Measurements from ENCODE around the gene TRAPPC12.
A peak's percentile ranks its signal among the peaks of the same experiment; 100 is the strongest.

Gene TRAPPC12

GRCh38 chr2:3465844-3466481 lies 86.5 kb downstream of the TRAPPC12 start:
- DNase-seq (ENCODE audit: insufficient read length, low spot score) (no peak), FAIRE-seq (no peak)

GRCh38 chr2:3466482-3466863 lies 87.0 kb downstream of the TRAPPC12 start:
- no peak for FAIRE-seq
- DNase-seq (ENCODE audit: insufficient read length, low spot score), result no peak

GRCh38 chr2:3466966-3467365 lies 87.5 kb downstream of the TRAPPC12 start:
- no peak for FAIRE-seq
- no peak for DNase-seq (ENCODE audit: insufficient read length, low spot score)

GRCh38 chr2:3467654-3468053 lies 88.2 kb downstream of the TRAPPC12 start:
- no peak for DNase-seq (ENCODE audit: insufficient read length, low spot score)
- FAIRE-seq, result no peak

GRCh38 chr2:3468296-3468988 lies 88.9 kb downstream of the TRAPPC12 start:
- no peak for FAIRE-seq
- no peak for DNase-seq (ENCODE audit: insufficient read length, low spot score)

GRCh38 chr2:3469486-3469885 lies 90.0 kb downstream of the TRAPPC12 start:
- FAIRE-seq (no peak), DNase-seq (ENCODE audit: insufficient read length, low spot score) (no peak)

- no peak for FAIRE-seq
Observed at GRCh38 chr2:3470166-3470651, 90.7 kb downstream of the TRAPPC12 start.

GRCh38 chr2:3470856-3471737 lies 91.6 kb downstream of the TRAPPC12 start:
- FAIRE-seq (no peak), DNase-seq (ENCODE audit: insufficient read length, low spot score) (no peak)

More at GRCh38 chr2:3470166-3470651, 90.7 kb downstream of the TRAPPC12 start:
- DNase-seq (ENCODE audit: insufficient read length, low spot score), result no peak

- DNase-seq (ENCODE audit: insufficient read length, low spot score) (no peak), FAIRE-seq (no peak)
Observed at GRCh38 chr2:3472296-3472695, 92.8 kb downstream of the TRAPPC12 start.

GRCh38 chr2:3472966-3473365 lies 93.5 kb downstream of the TRAPPC12 start:
- no peak for DNase-seq (ENCODE audit: insufficient read length, low spot score)
- FAIRE-seq, result no peak

GRCh38 chr2:3475771-3476170 lies 96.3 kb downstream of the TRAPPC12 start:
- DNase-seq (ENCODE audit: insufficient read length, low spot score), result no peak
- no peak for FAIRE-seq

- DNase-seq (ENCODE audit: insufficient read length, low spot score) (no peak), FAIRE-seq (no peak)
Observed at GRCh38 chr2:3476321-3476984, 97.0 kb downstream of the TRAPPC12 start.

GRCh38 chr2:3476985-3477327 lies 97.5 kb downstream of the TRAPPC12 start:
- FAIRE-seq (no peak), DNase-seq (ENCODE audit: insufficient read length, low spot score) (no peak)

GRCh38 chr2:3478846-3479385 lies 99.4 kb downstream of the TRAPPC12 start:
- no peak for FAIRE-seq
- DNase-seq (ENCODE audit: insufficient read length, low spot score), result no peak

- FAIRE-seq (no peak), DNase-seq (ENCODE audit: insufficient read length, low spot score) (no peak)
Observed at GRCh38 chr2:3479430-3480320, 100.2 kb downstream of the TRAPPC12 start.

GRCh38 chr2:3480352-3481010 lies 101.0 kb downstream of the TRAPPC12 start:
- FAIRE-seq (peak; percentile 48), DNase-seq (ENCODE audit: insufficient read length, low spot score) (no peak)

- no peak for DNase-seq (ENCODE audit: insufficient read length, low spot score)
- no peak for FAIRE-seq
Observed at GRCh38 chr2:3481011-3481400, 101.5 kb downstream of the TRAPPC12 start.

- FAIRE-seq (no peak), DNase-seq (ENCODE audit: insufficient read length, low spot score) (no peak)
Observed at GRCh38 chr2:3481736-3482362, 102.4 kb downstream of the TRAPPC12 start.

- no peak for DNase-seq (ENCODE audit: insufficient read length, low spot score)
- FAIRE-seq, result no peak
Observed at GRCh38 chr2:3482363-3482821, 102.9 kb downstream of the TRAPPC12 start.

Data from GM19239 (cell line).